A549 (cell line): Measurements from ENCODE around the gene KCTD20. TPM values are rescaled to one million over a fixed set of nuclear protein-coding genes. Genes with fewer than 3 reads are reported as not detected.
"Not testable (repeated sequence)": the region's sequence is repeated elsewhere in the genome, so short reads cannot be mapped to it uniquely, and the experiment has no call there.

Experiments
- ATAC-seq, 2 experiments: fragments of 200-7000 bp in 1 of 2; fragments of >200 bp in 1 of 2; cut with Nextera tagmentation in 1 of 2; cut with Tn5 transposase in 1 of 2; 3 replicates each; pipeline versions ENCODE4 v1.8.0 to v1.9.1; 2018 to 2020; ENCODE audit warnings: mild to moderate bottlenecking in 1 of 2, moderate library complexity in 1 of 2
- CTCF ChIA-PET: fragments of 300-600 bp; sonication (Branson Sonifier 250); formaldehyde crosslinking; extraction: SDS; loops from one replicate; lab custom pipeline; 2021; ENCODE audit warnings: antibody characterized with exemption, inconsistent platforms; lab: Yijun Ruan, JAX
- POLR2A ChIA-PET: fragments of 350-600 bp; formaldehyde crosslinking; extraction: SDS; loops from one replicate; lab custom pipeline; 2021; ENCODE audit warnings: antibody characterized with exemption, inconsistent platforms; lab: Yijun Ruan, JAX
- DNase-seq, 2 experiments: peaks; one replicate each; pipeline versions ENCODE4 v3.0.0 to v3.0.0-alpha.2; 2011 to 2016; ENCODE audit warnings: low read depth in 1 of 2, low spot score in 1 of 2
- FAIRE-seq: peaks from 2 replicates; lab custom pipeline; 2011; peaks lifted over from hg19 to GRCh38; lab: Jason Lieb, UNC
- H3K27ac ChIP-seq, 2 experiments: fragments of >200 bp; sonication (Bioruptor Twin); formaldehyde crosslinking; 3 replicates each; pipeline ENCODE4 v1.5.1; 2016 to 2017
- H3K4me1 ChIP-seq: fragments of >200 bp; sonication (Bioruptor Twin); formaldehyde crosslinking; 3 replicates; pipeline ENCODE4 v1.6.1; 2016
- H3K4me2 ChIP-seq: fragments of >200 bp; sonication (Bioruptor Twin); formaldehyde crosslinking; 3 replicates; pipeline ENCODE4 v1.6.1; 2016
- H3K4me3 ChIP-seq: fragments of >200 bp; sonication (Bioruptor Twin); formaldehyde crosslinking; 3 replicates; pipeline ENCODE4 v1.5.1; 2016
- H3K9me3 ChIP-seq: fragments of >200 bp; sonication (Bioruptor Twin); formaldehyde crosslinking; 3 replicates; pipeline ENCODE4 v1.6.1; 2016
- BHLHE40 ChIP-seq: IDR thresholded peaks from 2 replicates; pipeline ENCODE4 v1.6.1; 2012; ENCODE audit warnings: low read depth, low read length, inconsistent platforms
- CBX2 ChIP-seq: fragments of 200-600 bp; sonication (generic); IDR thresholded peaks from 2 replicates; pipeline ENCODE4 v1.6.1; 2016; ENCODE audit warnings: low read depth, mild to moderate bottlenecking, borderline replicate concordance
- CHD2 ChIP-seq: fragments of 150-350 bp; IDR thresholded peaks from 2 replicates; pipeline ENCODE4 v1.6.1; 2014; ENCODE audit warnings: low read length; ENCODE audit not compliant: partially characterized antibody
- FOSB ChIP-seq: fragments of 250-450 bp; sonication (Bioruptor Pico); IDR thresholded peaks from 2 replicates; pipeline ENCODE4 v1.5.0; 2020; ENCODE audit warnings: mild to moderate bottlenecking, moderate library complexity
- GATA3 ChIP-seq: IDR thresholded peaks from 2 replicates; pipeline ENCODE4 v1.6.1; 2012; ENCODE audit warnings: borderline replicate concordance
- HDAC2 ChIP-seq: fragments of 200-600 bp; sonication (generic); IDR thresholded peaks from 2 replicates; pipeline ENCODE4 v1.6.1; 2016
- HOXA7 ChIP-seq: fragments of 250-450 bp; sonication (Bioruptor Pico); IDR thresholded peaks from 2 replicates; pipeline ENCODE4 v1.5.0; 2020; ENCODE audit warnings: mild to moderate bottlenecking, moderate library complexity
- HOXB13 ChIP-seq: fragments of 250-450 bp; sonication (Bioruptor Pico); IDR thresholded peaks from 2 replicates; pipeline ENCODE4 v1.5.0; 2020; ENCODE audit warnings: low read depth, mild to moderate bottlenecking, moderate library complexity
- HOXB5 ChIP-seq: fragments of 250-450 bp; sonication (Bioruptor Pico); IDR thresholded peaks from 2 replicates; pipeline ENCODE4 v1.5.0; 2020; ENCODE audit warnings: mild to moderate bottlenecking, moderate library complexity
- KDM1A ChIP-seq: fragments of 200-600 bp; sonication (generic); IDR thresholded peaks from 2 replicates; pipeline ENCODE4 v1.6.1; 2016; ENCODE audit warnings: low read depth, mild to moderate bottlenecking
- KDM5A ChIP-seq: fragments of 200-600 bp; sonication (generic); IDR thresholded peaks from 2 replicates; pipeline ENCODE4 v1.6.1; 2016; ENCODE audit warnings: antibody characterized with exemption, mild to moderate bottlenecking
- MAFK ChIP-seq: fragments of 450-650 bp; IDR thresholded peaks from 2 replicates; pipeline ENCODE4 v1.6.1; 2014; ENCODE audit not compliant: partially characterized antibody
- MAZ ChIP-seq: fragments of 150-350 bp; IDR thresholded peaks from 2 replicates; pipeline ENCODE4 v1.6.1; 2014; ENCODE audit warnings: antibody characterized with exemption, low read depth, low read length, borderline replicate concordance
- NFE2L2 ChIP-seq: fragments of 150-350 bp; conservative IDR thresholded peaks from 2 replicates; pipeline ENCODE4 v1.6.1; 2014; ENCODE audit warnings: low read length
- PHF8 ChIP-seq: fragments of 200-600 bp; sonication (generic); IDR thresholded peaks from 2 replicates; pipeline ENCODE4 v1.6.1; 2016; ENCODE audit warnings: low read depth, mild to moderate bottlenecking, antibody characterized with exemption, moderate library complexity, borderline replicate concordance
- RAD21 ChIP-seq, 2 experiments: fragments of >200 bp in 1 of 2; sonication (Bioruptor Twin) in 1 of 2; formaldehyde crosslinking in 1 of 2; IDR thresholded peaks in 1 of 2; conservative IDR thresholded peaks in 1 of 2; 2 replicates in 1 of 2; 3 replicates in 1 of 2; pipeline ENCODE4 v1.6.1; 2012 to 2018; ENCODE audit warnings: inconsistent platforms in 1 of 2
- RFX5 ChIP-seq: fragments of 450-650 bp; IDR thresholded peaks from 2 replicates; pipeline ENCODE4 v1.7.1; 2014; ENCODE audit warnings: antibody characterized with exemption, mild to moderate bottlenecking, moderate library complexity
- SREBF2 ChIP-seq: fragments of 450-650 bp; IDR thresholded peaks from 2 replicates; pipeline ENCODE4 v1.6.1; 2014; ENCODE audit warnings: mild to moderate bottlenecking, moderate library complexity
- ZNF302 ChIP-seq: fragments of 250-450 bp; sonication (Bioruptor Pico); IDR thresholded peaks from 2 replicates; pipeline ENCODE4 v1.9.0; 2021; ENCODE audit warnings: inconsistent platforms, mild to moderate bottlenecking, moderate library complexity
- ZSCAN20 ChIP-seq: fragments of 250-450 bp; sonication (Bioruptor Pico); IDR thresholded peaks from 2 replicates; pipeline ENCODE4 v1.8.0; 2022; ENCODE audit warnings: mild to moderate bottlenecking, moderate library complexity
- WGBS: methylation state at CpG from one replicate; pipeline ENCODE4 v1.1.6; 2017; ENCODE audit errors: missing lambda C conversion rate; 5-methylcytosine and 5-hydroxymethylcytosine counted together
- polyA plus RNA-seq, 4 experiments: library from polyadenylated mRNA; depleted of rRNA in 3 of 4; stranded (reverse); fragments of >200 nt; fragmentation: RNase III in 1 of 4; extraction: RNeasy Plus Mini Kit Qiagen cat#74134 plus additional on column Dnase treatment in 1 of 4; gene quantifications; 2 replicates in 3 of 4; 3 replicates in 1 of 4; pipeline ENCODE4 v1.2.3, GENCODE V29; 2011 to 2017
- TF ChIP-seq, protein P1 (sequence below): fragments of >200 bp; sonication (Bioruptor Twin); formaldehyde crosslinking; IDR thresholded peaks from 3 replicates; pipeline ENCODE4 v1.5.1; 2016
- TF ChIP-seq, protein P2 (sequence below): fragments of 250-450 bp; sonication (Bioruptor Pico); IDR thresholded peaks from 2 replicates; pipeline ENCODE4 v1.5.0; 2021; ENCODE audit warnings: mild to moderate bottlenecking, moderate library complexity, borderline replicate concordance

Gene KCTD20
- polyA plus RNA-seq, 2 of the 4 experiments (the other 2 are of a cell fraction) = 16.8 to 48.2 TPM

DNA sequence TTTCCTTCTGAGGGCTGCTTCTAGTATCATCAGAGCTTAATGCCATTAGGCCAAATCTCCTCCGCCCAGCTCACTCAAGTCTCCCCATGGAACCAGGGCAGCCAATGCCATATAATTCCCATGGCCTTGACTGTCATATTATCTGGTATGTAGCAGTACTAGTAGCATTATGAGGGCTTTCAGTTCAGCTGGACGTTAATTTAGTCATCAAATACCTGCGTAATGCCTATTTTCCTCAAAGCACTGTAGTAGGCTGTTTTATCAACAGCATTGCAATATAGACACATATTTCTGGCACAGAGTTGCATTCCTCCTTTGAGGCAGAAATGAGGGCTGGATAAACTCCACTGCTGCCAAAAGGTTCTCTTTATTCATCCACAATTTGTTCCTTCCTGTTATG is 1.7 kb downstream of the KCTD20 start:
- Histone ChIP-seq H3K27ac (peak overlapping the region in 1 of 2 experiments; percentile 99; a peak in 3 of 6 replicates), H3K4me1 (peaks cover 41% of the 10 kb centered on the region), H3K4me3 (peak overlapping the region; percentile 84), H3K4me2 (peak overlapping the region; percentile 92), H3K9me3 (0 out of 3 replicates have a peak, but pooled peaks cover 3% of the 10 kb centered on the region)
- ATAC-seq (no peak), DNase-seq (no peak), FAIRE-seq (no peak)
- CTCF ChIA-PET = interaction anchor here (0.6 to 1.7 kb wide), 4 partner anchors 11 to 34 kb away, joined by 3 to 4 read pairs (median 4); no protein-coding TSS in a partner anchor
- POLR2A ChIA-PET = no interaction called here
- no peak for TF ChIP-seq BHLHE40
- no peak for TF ChIP-seq RFX5
- TF ChIP-seq, protein P1, sequence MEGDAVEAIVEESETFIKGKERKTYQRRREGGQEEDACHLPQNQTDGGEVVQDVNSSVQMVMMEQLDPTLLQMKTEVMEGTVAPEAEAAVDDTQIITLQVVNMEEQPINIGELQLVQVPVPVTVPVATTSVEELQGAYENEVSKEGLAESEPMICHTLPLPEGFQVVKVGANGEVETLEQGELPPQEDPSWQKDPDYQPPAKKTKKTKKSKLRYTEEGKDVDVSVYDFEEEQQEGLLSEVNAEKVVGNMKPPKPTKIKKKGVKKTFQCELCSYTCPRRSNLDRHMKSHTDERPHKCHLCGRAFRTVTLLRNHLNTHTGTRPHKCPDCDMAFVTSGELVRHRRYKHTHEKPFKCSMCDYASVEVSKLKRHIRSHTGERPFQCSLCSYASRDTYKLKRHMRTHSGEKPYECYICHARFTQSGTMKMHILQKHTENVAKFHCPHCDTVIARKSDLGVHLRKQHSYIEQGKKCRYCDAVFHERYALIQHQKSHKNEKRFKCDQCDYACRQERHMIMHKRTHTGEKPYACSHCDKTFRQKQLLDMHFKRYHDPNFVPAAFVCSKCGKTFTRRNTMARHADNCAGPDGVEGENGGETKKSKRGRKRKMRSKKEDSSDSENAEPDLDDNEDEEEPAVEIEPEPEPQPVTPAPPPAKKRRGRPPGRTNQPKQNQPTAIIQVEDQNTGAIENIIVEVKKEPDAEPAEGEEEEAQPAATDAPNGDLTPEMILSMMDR = no peak
- no peak for TF ChIP-seq KDM5A
- no peak for TF ChIP-seq HOXB5 (CRISPR knock-in tag)
- TF ChIP-seq ZNF302 (CRISPR knock-in tag) = no peak
- no peak for TF ChIP-seq PHF8
- TF ChIP-seq, protein P2, sequence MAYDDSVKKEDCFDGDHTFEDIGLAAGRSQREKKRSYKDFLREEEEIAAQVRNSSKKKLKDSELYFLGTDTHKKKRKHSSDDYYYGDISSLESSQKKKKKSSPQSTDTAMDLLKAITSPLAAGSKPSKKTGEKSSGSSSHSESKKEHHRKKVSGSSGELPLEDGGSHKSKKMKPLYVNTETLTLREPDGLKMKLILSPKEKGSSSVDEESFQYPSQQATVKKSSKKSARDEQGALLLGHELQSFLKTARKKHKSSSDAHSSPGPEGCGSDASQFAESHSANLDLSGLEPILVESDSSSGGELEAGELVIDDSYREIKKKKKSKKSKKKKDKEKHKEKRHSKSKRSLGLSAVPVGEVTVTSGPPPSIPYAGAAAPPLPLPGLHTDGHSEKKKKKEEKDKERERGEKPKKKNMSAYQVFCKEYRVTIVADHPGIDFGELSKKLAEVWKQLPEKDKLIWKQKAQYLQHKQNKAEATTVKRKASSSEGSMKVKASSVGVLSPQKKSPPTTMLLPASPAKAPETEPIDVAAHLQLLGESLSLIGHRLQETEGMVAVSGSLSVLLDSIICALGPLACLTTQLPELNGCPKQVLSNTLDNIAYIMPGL (CRISPR knock-in tag) = no peak
- no peak for TF ChIP-seq KDM1A
- TF ChIP-seq MAZ = no peak
- TF ChIP-seq CBX2 = no peak
- 78% methylated on average over 3 of the region's 3 CpGs for WGBS

DNA sequence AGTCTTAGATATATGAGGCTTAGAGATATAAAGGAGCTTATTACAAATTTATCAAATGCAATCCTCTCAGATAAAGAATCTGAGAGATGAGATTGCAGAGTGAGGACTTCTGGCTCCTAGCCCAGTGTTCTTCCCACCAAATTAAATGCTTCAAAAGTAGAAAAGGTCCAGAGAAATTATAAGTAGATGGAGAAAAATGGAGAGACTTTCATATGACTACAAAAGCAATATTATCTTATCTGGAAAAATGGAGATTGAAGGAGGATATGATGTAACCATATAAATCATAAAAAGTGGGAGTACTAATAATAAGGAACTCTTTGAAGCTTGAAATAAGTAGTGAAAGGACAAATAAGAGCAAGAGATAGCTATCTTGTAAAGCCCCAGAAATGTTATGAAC is 2.8 kb downstream of the KCTD20 start:
- no peak overlapping the region for H3K4me3 ChIP-seq
- DNase-seq (no peak), ATAC-seq (no peak), FAIRE-seq (no peak)
- ChIA-PET POLR2A (no interaction called here), CTCF (interaction anchor here (0.7 to 1.7 kb wide), 3 partner anchors 17 to 143 kb away, joined by 3 read pairs; no protein-coding TSS in a partner anchor)
- 0 out of 3 replicates have a peak overlapping the region, but pooled peaks have one; percentile 92 for H3K4me2 ChIP-seq
- peaks cover 29% of the 10 kb centered on the region for H3K4me1 ChIP-seq
- TF ChIP-seq HDAC2 (no peak), FOSB (CRISPR knock-in tag) (no peak), NFE2L2 (no peak), HOXA7 (no peak), RAD21 (conservative IDR thresholded peaks at IDR 0.05 in 1 of 2, IDR thresholded peaks at IDR 0.05 in 1 of 2) (no peak), ZSCAN20 (no peak), HOXB13 (CRISPR knock-in tag) (no peak), GATA3 (no peak), CHD2 (no peak), PHF8 (no peak), SREBF2 (no peak)
- no peak overlapping the region for H3K27ac ChIP-seq
- H3K9me3 ChIP-seq = 0 out of 3 replicates have a peak, but pooled peaks cover 3% of the 10 kb centered on the region

DNA sequence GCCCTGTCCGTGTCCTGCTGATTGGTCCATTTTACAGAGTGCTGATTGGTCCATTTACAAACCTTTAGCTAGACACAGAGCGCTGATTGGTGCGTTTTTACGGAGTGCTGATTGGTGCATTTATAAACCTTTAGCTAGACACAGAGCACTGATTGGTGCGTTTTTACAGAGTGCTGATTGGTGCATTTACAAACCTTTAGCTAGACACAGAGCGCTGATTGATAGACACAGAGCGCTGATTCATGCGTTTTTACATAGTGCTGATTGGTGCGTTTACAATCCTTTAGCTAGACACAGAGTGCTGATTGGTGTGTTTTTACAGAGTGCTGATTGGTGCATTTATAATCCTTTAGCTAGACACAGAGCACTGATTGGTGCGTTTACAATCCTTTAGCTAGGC is 6.4 kb downstream of the KCTD20 start:
- H3K27ac ChIP-seq, H3K4me3 ChIP-seq, H3K4me2 ChIP-seq, FAIRE-seq, DNase-seq, POLR2A ChIA-PET, ATAC-seq, H3K9me3 ChIP-seq: not testable (repeated sequence)
- TF ChIP-seq MAFK = peak; percentile 83
- CTCF ChIA-PET = interaction anchor here (1.1 kb wide), 1 partner anchor 26 kb away, joined by 3 read pairs; no protein-coding TSS in a partner anchor
- 93% methylated on average over 10 of the region's 10 CpGs for WGBS
- H3K4me1 ChIP-seq = peaks cover 14% of the 10 kb centered on the region

DNA sequence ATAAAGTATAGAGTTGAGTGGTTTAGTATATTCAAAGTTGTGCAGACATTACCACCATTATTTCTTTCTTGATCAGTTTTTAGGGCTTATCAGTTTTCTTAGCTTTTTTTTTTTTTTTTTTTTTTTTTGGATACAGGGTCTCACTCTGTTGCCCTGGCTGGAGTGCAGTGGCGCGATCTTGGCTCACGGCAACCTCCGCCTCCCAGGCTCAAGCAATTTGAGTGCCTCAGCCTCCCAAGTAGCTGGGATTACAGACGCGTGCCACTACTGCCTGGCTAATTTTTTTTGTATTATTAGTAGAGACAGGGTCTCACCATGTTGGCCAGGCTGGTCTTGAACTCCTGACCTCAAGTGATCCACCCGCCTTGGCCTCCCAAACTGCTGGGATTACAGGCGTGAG is 10.1 kb downstream of the KCTD20 start:
- H3K4me1 ChIP-seq, POLR2A ChIA-PET, ATAC-seq, FAIRE-seq, DNase-seq, H3K27ac ChIP-seq, H3K4me3 ChIP-seq, H3K9me3 ChIP-seq, H3K4me2 ChIP-seq: not testable (repeated sequence)
- CTCF ChIA-PET = interaction anchor here (1.4 kb wide), 1 partner anchor 30 kb away, joined by 6 read pairs; no protein-coding TSS in a partner anchor
- WGBS = 91% methylated on average over 2 of the region's 8 CpGs
